Umbilical cord (tissue), 2 donors: ENCODE data around the gene GABBR2. TPM values are rescaled to one million over a fixed set of nuclear protein-coding genes. Genes with fewer than 3 reads are reported as not detected.

ENCODE experiments used
- DNase-seq: peaks from one replicate; pipeline ENCODE4 v3.0.0-alpha.2; 2015; ENCODE audit warnings: low spot score
- total RNA-seq: library from RNA; depleted of rRNA; stranded (reverse); fragments of >200 nt; gene quantifications from one replicate; pipeline ENCODE4 v1.2.3, GENCODE V29; 2014; ENCODE audit warnings: low replicate concordance; ENCODE audit not compliant: insufficient read depth

Gene GABBR2
- total RNA-seq, 1 donor from 2014 or later: 0.24 TPM

GRCh38 chr9:98634685-98635336, 73.9 kb downstream of the GABBR2 start:
- no peak for DNase-seq

GRCh38 chr9:98632839-98633238, 75.9 kb downstream of the GABBR2 start:
- no peak for DNase-seq

- DNase-seq: no peak
These were observed 81.4 kb downstream of the GABBR2 start for GRCh38 chr9:98627296-98627695.

GRCh38 chr9:98625728-98626127, 83.0 kb downstream of the GABBR2 start:
- DNase-seq: no peak

GRCh38 chr9:98619788-98620187, 88.9 kb downstream of the GABBR2 start:
- no peak for DNase-seq

- no peak for DNase-seq
These were observed 93.1 kb downstream of the GABBR2 start for GRCh38 chr9:98615633-98616032.

- no peak for DNase-seq
These were observed 93.8 kb downstream of the GABBR2 start for GRCh38 chr9:98614941-98615340.

- DNase-seq: no peak
These were observed 96.5 kb downstream of the GABBR2 start for GRCh38 chr9:98612061-98612752.

GRCh38 chr9:98611319-98611718, 97.4 kb downstream of the GABBR2 start:
- no peak for DNase-seq

GRCh38 chr9:98610711-98611110, 98.0 kb downstream of the GABBR2 start:
- no peak for DNase-seq

- DNase-seq: peak; percentile 21
These were observed 98.5 kb downstream of the GABBR2 start for GRCh38 chr9:98610211-98610610.

- DNase-seq: no peak
These were observed 99.1 kb downstream of the GABBR2 start for GRCh38 chr9:98609646-98610045.

GRCh38 chr9:98607787-98608186, 100.9 kb downstream of the GABBR2 start:
- DNase-seq: peak; percentile 18

- no peak for DNase-seq
These were observed 101.6 kb downstream of the GABBR2 start for GRCh38 chr9:98607152-98607551.

GRCh38 chr9:98606730-98607129, 102.0 kb downstream of the GABBR2 start:
- DNase-seq: no peak

- no peak for DNase-seq
These were observed 103.6 kb downstream of the GABBR2 start for GRCh38 chr9:98605116-98605515.

GRCh38 chr9:98603821-98604383, 104.8 kb downstream of the GABBR2 start:
- no peak for DNase-seq

GRCh38 chr9:98602839-98603500, 105.8 kb downstream of the GABBR2 start:
- no peak for DNase-seq

GRCh38 chr9:98600631-98601030, 108.1 kb downstream of the GABBR2 start:
- DNase-seq: no peak

- no peak for DNase-seq
These were observed 109.0 kb downstream of the GABBR2 start for GRCh38 chr9:98599566-98600216.

- no peak for DNase-seq
These were observed 109.9 kb downstream of the GABBR2 start for GRCh38 chr9:98598861-98599260.

- DNase-seq: no peak
These were observed 111.4 kb downstream of the GABBR2 start for GRCh38 chr9:98597236-98597771.
